Neuronal stem cell (in vitro differentiated cells): ENCODE results near the gene TMBIM4. TPM values are rescaled to one million over a fixed set of nuclear protein-coding genes. Genes with fewer than 3 reads are reported as not detected.
"Not testable (repeated sequence)": the region's sequence is repeated elsewhere in the genome, so short reads cannot be mapped to it uniquely, and the experiment has no call there.

Source experiments
- DNase-seq: peaks from one replicate; pipeline ENCODE4 v3.0.0-alpha.2; 2013; ENCODE audit warnings: low spot score
- H2AFZ ChIP-seq: one replicate; pipeline ENCODE4 v1.6.1; 2013; ENCODE audit warnings: mild to moderate bottlenecking, low read length, inconsistent platforms
- H2AK5ac ChIP-seq: 2 replicates; pipeline ENCODE4 v1.6.1; 2013; ENCODE audit warnings: low read depth, mild to moderate bottlenecking, inconsistent platforms, low read length, moderate library complexity, mixed read lengths
- H2BK120ac ChIP-seq: 2 replicates; pipeline ENCODE4 v1.6.1; 2013; ENCODE audit warnings: low read depth, mild to moderate bottlenecking, inconsistent platforms, low read length, moderate library complexity, mixed read lengths
- H2BK12ac ChIP-seq: one replicate; pipeline ENCODE4 v1.6.1; 2013; ENCODE audit warnings: low read length, inconsistent platforms
- H2BK15ac ChIP-seq: 2 replicates; pipeline ENCODE4 v1.6.1; 2013; ENCODE audit warnings: mild to moderate bottlenecking, low read length, inconsistent platforms, mixed read lengths
- H2BK5ac ChIP-seq: one replicate; pipeline ENCODE4 v1.6.1; 2013; ENCODE audit warnings: inconsistent platforms, mild to moderate bottlenecking, low read length, moderate library complexity
- H3K14ac ChIP-seq: one replicate; pipeline ENCODE4 v1.6.1; 2013; ENCODE audit warnings: low read length, inconsistent platforms
- H3K18ac ChIP-seq: 2 replicates; pipeline ENCODE4 v1.6.1; 2013; ENCODE audit warnings: low read length, inconsistent platforms
- H3K23ac ChIP-seq: 2 replicates; pipeline ENCODE4 v1.6.1; 2013; ENCODE audit warnings: low read depth, mild to moderate bottlenecking, mixed read lengths, low read length, inconsistent platforms; ENCODE audit not compliant: poor library complexity
- H3K27ac ChIP-seq: replicated peaks from 3 replicates; pipeline ENCODE4 v1.5.1; 2013; ENCODE audit warnings: low read length, inconsistent platforms
- H3K27me3 ChIP-seq, 3 experiments: 2 replicates each; pipeline ENCODE4 v1.6.1; 2013; ENCODE audit warnings: low read length in 3 of 3, mild to moderate bottlenecking in 2 of 3, inconsistent platforms in 1 of 3, low read depth in 1 of 3, mixed read lengths in 1 of 3, moderate library complexity in 1 of 3; ENCODE audit not compliant: control insufficient read depth in 3 of 3, insufficient read depth in 3 of 3
- H3K36me3 ChIP-seq, 2 donors: replicated peaks in 1 of 2; 2 replicates each; pipeline ENCODE4 v1.6.1; 2013; ENCODE audit warnings: low read length in 2 of 2; ENCODE audit not compliant: control insufficient read depth in 2 of 2, insufficient read depth in 2 of 2
- H3K4ac ChIP-seq: 2 replicates; pipeline ENCODE4 v1.6.1; 2013; ENCODE audit warnings: inconsistent platforms, mild to moderate bottlenecking, low read length, moderate library complexity
- H3K4me1 ChIP-seq, 2 donors: 1 replicate in 1 of 2; 2 replicates in 1 of 2; pipeline ENCODE4 v1.6.1; 2013; ENCODE audit warnings: low read length in 2 of 2, low read depth in 1 of 2; ENCODE audit not compliant: control insufficient read depth in 2 of 2, insufficient read depth in 1 of 2
- H3K4me2 ChIP-seq: one replicate; pipeline ENCODE4 v1.6.1; 2013; ENCODE audit warnings: mild to moderate bottlenecking, low read length, inconsistent platforms; ENCODE audit not compliant: insufficient read depth, poor library complexity, severe bottlenecking
- H3K4me3 ChIP-seq, 2 donors: 2 replicates each; pipeline ENCODE4 v1.5.1; 2013; ENCODE audit warnings: low read length in 2 of 2, mild to moderate bottlenecking in 2 of 2, inconsistent platforms in 1 of 2, moderate library complexity in 1 of 2
- H3K79me1 ChIP-seq: one replicate; pipeline ENCODE4 v1.6.1; 2013; ENCODE audit warnings: low read depth, mild to moderate bottlenecking, inconsistent platforms, low read length, moderate library complexity
- H3K9ac ChIP-seq: one replicate; pipeline ENCODE4 v1.6.1; 2013; ENCODE audit warnings: mild to moderate bottlenecking, low read depth, low read length, inconsistent platforms; ENCODE audit not compliant: poor library complexity
- H3K9me3 ChIP-seq, 2 donors: replicated peaks in 1 of 2; 2 replicates each; pipeline versions ENCODE3 to v1.6.1; 2013; ENCODE audit warnings: low read length in 2 of 2, mild to moderate bottlenecking in 2 of 2, inconsistent platforms in 1 of 2, low read depth in 1 of 2, mixed read lengths in 1 of 2, moderate library complexity in 1 of 2; ENCODE audit not compliant: control insufficient read depth in 2 of 2, insufficient read depth in 1 of 2
- H4K8ac ChIP-seq: one replicate; pipeline ENCODE4 v1.6.1; 2013; ENCODE audit warnings: low read depth, mild to moderate bottlenecking, inconsistent platforms, low read length, moderate library complexity
- H4K91ac ChIP-seq: one replicate; pipeline ENCODE4 v1.6.1; 2013; ENCODE audit warnings: low read length, low read depth, mild to moderate bottlenecking, inconsistent platforms; ENCODE audit not compliant: poor library complexity
- WGBS, 2 donors: extraction: QIAGEN DNeasy Blood & Tissue Kit; methylation state at CpG; one replicate each; pipeline ENCODE4 v1.1.7; 2013; ENCODE audit warnings: missing lambda C conversion rate in 2 of 2, mixed read lengths in 1 of 2; ENCODE audit not compliant: insufficient read length in 2 of 2, insufficient replicate concordance in 1 of 2; ENCODE audit errors: extremely low coverage in 2 of 2; 5-methylcytosine and 5-hydroxymethylcytosine counted together
- polyA plus RNA-seq, 2 experiments: library from polyadenylated mRNA; stranded (reverse); fragments of 200-250 nt; gene quantifications; one replicate each; pipeline ENCODE4 v1.2.3, GENCODE V29; 2013

The TMBIM4 gene, protein sequence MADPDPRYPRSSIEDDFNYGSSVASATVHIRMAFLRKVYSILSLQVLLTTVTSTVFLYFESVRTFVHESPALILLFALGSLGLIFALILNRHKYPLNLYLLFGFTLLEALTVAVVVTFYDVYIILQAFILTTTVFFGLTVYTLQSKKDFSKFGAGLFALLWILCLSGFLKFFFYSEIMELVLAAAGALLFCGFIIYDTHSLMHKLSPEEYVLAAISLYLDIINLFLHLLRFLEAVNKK
- polyA plus RNA-seq (2013, experiment 1 of 2): 48.3 TPM
- 52.4 TPM for polyA plus RNA-seq (2013, experiment 2 of 2)

DNA sequence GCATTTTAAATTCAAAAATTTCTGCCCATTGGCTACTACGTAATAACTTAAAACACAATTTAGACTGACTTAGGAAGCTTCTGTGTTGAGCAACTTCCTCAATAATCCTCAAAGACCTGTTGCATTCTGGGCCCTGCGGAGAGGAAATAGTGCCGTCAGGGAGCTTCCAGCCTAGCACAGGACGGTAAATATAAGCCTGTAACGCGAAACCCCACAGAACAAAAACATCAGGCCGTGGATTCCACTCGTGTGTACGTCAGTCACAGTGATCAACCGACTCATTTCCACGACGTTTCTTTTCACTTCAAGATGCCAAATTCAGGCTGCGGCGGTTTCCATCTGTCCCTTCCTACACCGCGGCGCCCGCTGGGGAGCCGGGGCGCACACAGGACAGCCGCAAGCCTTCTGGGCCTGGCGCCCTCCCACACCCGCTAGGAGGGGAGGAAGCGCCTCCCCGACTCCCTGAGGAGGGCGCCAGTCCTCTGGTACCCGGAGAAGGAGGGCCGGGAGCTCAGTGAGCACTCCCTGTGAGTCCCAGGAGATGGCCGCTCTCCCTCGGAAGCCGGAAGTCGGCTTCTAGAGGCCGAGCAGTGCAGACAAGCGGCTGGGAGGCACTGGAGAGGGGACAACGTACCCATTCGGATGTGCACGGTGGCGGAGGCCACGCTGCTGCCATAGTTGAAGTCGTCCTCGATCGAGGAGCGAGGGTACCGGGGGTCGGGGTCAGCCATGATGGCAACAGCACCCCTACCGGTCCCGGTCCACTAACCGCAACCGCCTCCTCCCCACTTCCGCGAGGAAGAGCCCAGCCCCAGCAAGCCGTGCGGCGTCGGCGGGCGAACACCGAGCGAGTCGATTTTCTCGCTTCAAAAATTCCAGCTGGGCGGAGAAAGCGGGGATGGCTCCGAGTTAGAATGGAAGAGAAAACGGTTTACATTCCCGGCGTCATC, at the start of gene TMBIM4:
Gene TMBIM4 (minus strand): TSS at position 776 of the 950 bp plus-strand sequence. CDS start 45 bp downstream, at position 731.
- Histone ChIP-seq H3K23ac (peak within 1 kb of the TSS; percentile 96), H2AFZ (peak within 1 kb of the TSS; percentile 94), H3K18ac (peak within 1 kb of the TSS; percentile 97), H4K8ac (peak within 1 kb of the TSS; percentile 25), H3K27me3 (no peaks in the 10 kb centered on the region), H4K91ac (no peak within 1 kb of the TSS), H3K36me3 (no peaks in the 10 kb centered on the region), H3K14ac (peak within 1 kb of the TSS; percentile 79), H2AK5ac (no peak within 1 kb of the TSS), H3K9me3 (peaks cover 0 to 24% of the 10 kb centered on the region in 2 donors), H3K4me3 (peak within 1 kb of the TSS; percentile 61 to 81), H2BK5ac (peak within 1 kb of the TSS; percentile 98), H3K4me1 (no peaks in the 10 kb centered on the region), H3K9ac (peak within 1 kb of the TSS; percentile 95), H2BK120ac (peak within 1 kb of the TSS; percentile 83), H2BK12ac (no peak within 1 kb of the TSS), H2BK15ac (peak within 1 kb of the TSS; percentile 90), H3K27ac (peak within 1 kb of the TSS; percentile 96), H3K79me1 (no peaks in the 10 kb centered on the region), H3K4me2 (peak within 1 kb of the TSS; percentile 35), H3K4ac (peak within 1 kb of the TSS; percentile 29)
- WGBS, 2 donors: no CpG with 5 or more reads among the region's 67 CpGs
- DNase-seq: peak; percentile 73

DNA sequence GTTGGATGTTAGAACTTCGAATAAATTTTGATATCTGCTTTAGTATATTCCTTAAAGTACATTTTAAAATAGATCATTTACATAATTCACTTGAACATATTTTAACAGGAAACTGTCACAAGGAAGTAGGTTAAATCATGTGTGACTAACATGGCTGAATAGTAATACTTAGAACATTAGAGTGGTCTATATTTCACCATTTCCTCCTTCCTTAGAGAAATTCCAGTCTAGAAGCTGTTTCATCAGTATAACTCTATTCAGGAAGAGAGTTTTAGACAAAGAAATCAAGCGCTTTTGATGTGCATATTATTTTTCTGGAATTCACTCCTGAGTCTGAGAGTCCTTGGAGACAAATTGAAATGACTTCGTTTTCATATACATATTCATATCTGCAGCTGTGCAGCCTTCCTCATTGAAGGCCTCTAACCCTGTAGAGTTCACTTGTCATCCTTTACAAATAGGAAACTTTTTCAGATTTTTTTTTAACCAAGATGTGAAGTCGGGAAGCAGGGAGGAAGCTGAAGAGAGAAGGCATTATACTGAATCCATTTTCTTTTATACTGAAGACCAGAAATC, 47.6 kb upstream of the TMBIM4 start:
- Histone ChIP-seq H3K27me3 (no peaks in the 10 kb centered on the region), H3K9me3 (peaks cover 0 to 5% of the 10 kb centered on the region in 2 donors), H3K4me2 (no peak overlapping the region), H3K4ac (no peak overlapping the region), H4K91ac (no peak overlapping the region), H2BK15ac (no peak overlapping the region), H3K4me1 (no peaks in the 10 kb centered on the region), H4K8ac (no peak overlapping the region), H3K18ac (no peak overlapping the region), H3K14ac (no peak overlapping the region), H3K36me3 (no peaks in the 10 kb centered on the region), H2BK5ac (no peak overlapping the region), H2BK120ac (no peak overlapping the region), H3K4me3 (no peak overlapping the region), H2AFZ (peak overlapping the region; percentile 32), H2BK12ac (no peak overlapping the region), H2AK5ac (no peak overlapping the region), H3K23ac (no peak overlapping the region), H3K9ac (no peak overlapping the region), H3K27ac (no peak overlapping the region), H3K79me1 (no peaks in the 10 kb centered on the region)
- no CpG with 5 or more reads among the region's 4 CpGs for WGBS, 2 donors
- DNase-seq: no peak

DNA sequence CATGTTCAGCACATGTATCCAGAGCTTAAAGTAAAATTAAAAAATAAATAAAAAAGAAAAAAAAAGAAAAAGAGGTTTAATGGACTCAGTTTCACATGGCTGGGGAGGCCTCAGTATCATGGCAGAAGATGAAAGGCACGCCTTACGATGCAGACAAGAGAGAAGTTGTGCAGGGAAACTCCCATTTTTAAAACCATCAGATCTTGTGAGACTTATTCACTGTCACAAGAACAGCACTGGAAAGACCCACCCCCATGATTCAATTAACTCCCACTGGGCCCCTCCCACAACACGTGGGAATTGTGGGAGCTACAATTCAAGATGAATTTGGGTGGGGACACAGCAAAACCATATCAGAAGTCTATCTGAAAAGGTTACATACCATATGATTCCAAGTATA, 43.2 kb upstream of the TMBIM4 start:
- not testable (repeated sequence) for H3K4me1 ChIP-seq, H3K9ac ChIP-seq, H3K23ac ChIP-seq, H2AFZ ChIP-seq, H3K14ac ChIP-seq, H3K4ac ChIP-seq, H3K18ac ChIP-seq, H3K36me3 ChIP-seq, H3K4me3 ChIP-seq, H4K91ac ChIP-seq, H4K8ac ChIP-seq, H2BK15ac ChIP-seq, H3K27ac ChIP-seq, H3K27me3 ChIP-seq, H3K4me2 ChIP-seq, H3K9me3 ChIP-seq, H2AK5ac ChIP-seq, H2BK5ac ChIP-seq, H3K79me1 ChIP-seq, DNase-seq, H2BK120ac ChIP-seq, H2BK12ac ChIP-seq
- no CpG with 5 or more reads among the region's 3 CpGs for WGBS, 2 donors

DNA sequence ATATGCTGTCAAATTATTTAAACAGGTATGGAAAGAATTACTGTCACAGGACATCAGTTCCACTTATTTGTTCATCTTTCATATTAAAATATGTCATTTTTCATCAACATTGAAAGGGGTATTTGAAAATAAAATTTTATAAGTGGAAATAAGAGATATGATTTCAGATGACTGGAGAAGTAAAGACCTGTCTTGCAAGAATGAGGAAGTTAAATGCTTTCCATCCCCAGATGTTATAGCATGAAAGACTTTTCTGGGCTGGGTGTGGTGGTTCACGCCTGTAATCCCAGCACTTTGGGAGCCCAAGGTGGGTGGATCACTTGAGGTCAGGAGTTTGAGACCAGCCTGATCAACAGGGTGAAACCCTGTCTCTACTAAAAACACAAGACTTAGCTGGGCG, 41.8 kb upstream of the TMBIM4 start:
- H4K8ac ChIP-seq, H3K9me3 ChIP-seq, H3K36me3 ChIP-seq, H3K9ac ChIP-seq, H3K4ac ChIP-seq, H3K14ac ChIP-seq, DNase-seq, H2AFZ ChIP-seq, H3K27ac ChIP-seq, H3K4me3 ChIP-seq, H3K79me1 ChIP-seq, H3K4me2 ChIP-seq, H3K27me3 ChIP-seq, H3K18ac ChIP-seq, H2BK5ac ChIP-seq, H2BK120ac ChIP-seq, H2BK15ac ChIP-seq, H2AK5ac ChIP-seq, H2BK12ac ChIP-seq, H4K91ac ChIP-seq, H3K23ac ChIP-seq, H3K4me1 ChIP-seq: not testable (repeated sequence)
- no CpG with 5 or more reads among the region's 2 CpGs for WGBS, 2 donors
